BE2C (cell line): ENCODE results near the gene AGPAT4.

Source experiments
- DNase-seq: peaks from one replicate; pipeline ENCODE4 v3.0.0-alpha.2; 2020
- H3K27me3 ChIP-seq: fragments of 250-450 bp; sonication (Bioruptor Pico); 2 replicates; pipeline ENCODE4 v1.5.1; 2020; ENCODE audit warnings: mild to moderate bottlenecking
- H3K36me3 ChIP-seq: fragments of 250-450 bp; sonication (Bioruptor Pico); 2 replicates; pipeline ENCODE4 v1.5.1; 2020; ENCODE audit warnings: mild to moderate bottlenecking
- H3K4me1 ChIP-seq: fragments of 250-450 bp; sonication (Bioruptor Pico); 2 replicates; pipeline ENCODE4 v1.5.1; 2020
- H3K4me3 ChIP-seq: 2 replicates; pipeline ENCODE4 v1.5.1; 2011; ENCODE audit warnings: low read depth, low read length
- H3K9me3 ChIP-seq: fragments of 250-450 bp; sonication (Bioruptor Pico); 2 replicates; pipeline ENCODE4 v1.5.1; 2020
- CTCF ChIP-seq: IDR thresholded peaks from 2 replicates; pipeline ENCODE4 v1.5.1; 2012; ENCODE audit warnings: mild to moderate bottlenecking, low read depth, low read length

AGPAT4 gene

GRCh38 chr6:161223646-161224045 is 50.2 kb downstream of the AGPAT4 start:
- Histone ChIP-seq H3K27me3 (no peaks in the 10 kb centered on the region), H3K36me3 (no peaks in the 10 kb centered on the region), H3K4me3 (no peak overlapping the region), H3K4me1 (no peaks in the 10 kb centered on the region), H3K9me3 (no peaks in the 10 kb centered on the region; the same call in 1 of the 2 replicates)
- no peak for DNase-seq
- no peak for TF ChIP-seq CTCF

- H3K9me3 ChIP-seq: no peaks in the 10 kb centered on the region; the same call in 1 of the 2 replicates
- no peaks in the 10 kb centered on the region for H3K36me3 ChIP-seq
- no peaks in the 10 kb centered on the region for H3K4me1 ChIP-seq
- H3K27me3 ChIP-seq: no peaks in the 10 kb centered on the region
- TF ChIP-seq CTCF: no peak
- H3K4me3 ChIP-seq: no peak overlapping the region
- no peak for DNase-seq
These were observed 51.1 kb downstream of the AGPAT4 start for GRCh38 chr6:161222706-161223234.

DNA sequence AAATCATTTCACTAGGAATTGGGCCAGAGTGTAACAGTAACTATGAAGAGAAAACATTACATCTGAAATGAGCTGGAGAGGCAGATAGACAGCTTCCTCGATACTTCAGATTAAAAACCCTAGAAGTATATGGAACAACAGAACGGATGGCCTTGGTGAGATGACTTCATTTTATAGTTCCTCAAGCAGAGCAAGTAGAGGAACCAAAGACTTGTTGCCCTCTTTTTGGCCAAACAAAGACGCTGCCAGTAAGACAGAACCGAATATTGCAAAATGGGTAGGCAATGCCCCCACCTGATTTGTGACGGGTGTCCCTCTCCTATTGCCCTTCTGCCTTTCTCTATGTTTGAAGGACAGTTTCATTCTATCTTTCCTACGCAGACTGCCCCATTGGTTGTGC is 53.5 kb downstream of the AGPAT4 start:
- H3K4me3 ChIP-seq: no peak overlapping the region
- H3K4me1 ChIP-seq: no peaks in the 10 kb centered on the region
- H3K36me3 ChIP-seq: no peaks in the 10 kb centered on the region
- DNase-seq: no peak
- no peak for TF ChIP-seq CTCF
- no peaks in the 10 kb centered on the region; the same call in 1 of the 2 replicates for H3K9me3 ChIP-seq
- no peaks in the 10 kb centered on the region for H3K27me3 ChIP-seq

DNA sequence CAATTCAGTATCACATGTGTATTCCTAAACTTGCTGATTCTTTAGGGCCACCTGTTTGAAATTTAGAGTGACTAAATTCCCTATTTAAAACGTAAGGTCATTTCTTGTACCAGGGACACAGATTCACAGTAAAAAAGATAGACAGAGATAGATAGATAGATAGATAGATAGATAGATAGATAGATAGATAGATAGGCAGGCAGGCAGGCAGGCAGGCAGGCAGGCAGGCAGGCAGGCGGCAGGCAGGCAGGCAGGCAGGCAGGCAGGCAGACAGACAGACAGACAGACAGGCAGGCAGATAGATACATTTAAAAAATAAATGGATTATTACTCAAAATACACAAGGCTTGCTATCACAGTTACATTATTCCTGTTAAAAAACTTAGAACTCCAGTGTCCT is 54.2 kb downstream of the AGPAT4 start:
- H3K27me3 ChIP-seq: no peaks in the 10 kb centered on the region
- no peaks in the 10 kb centered on the region for H3K4me1 ChIP-seq
- no peaks in the 10 kb centered on the region for H3K36me3 ChIP-seq
- H3K4me3 ChIP-seq: no peak overlapping the region
- H3K9me3 ChIP-seq: no peaks in the 10 kb centered on the region; the same call in 1 of the 2 replicates
- no peak for DNase-seq
- TF ChIP-seq CTCF: no peak

GRCh38 chr6:161218222-161218621 is 55.6 kb downstream of the AGPAT4 start:
- no peaks in the 10 kb centered on the region for H3K36me3 ChIP-seq
- no peak; the same call in 1 of the 2 replicates for TF ChIP-seq CTCF
- no peak overlapping the region for H3K4me3 ChIP-seq
- H3K27me3 ChIP-seq: no peaks in the 10 kb centered on the region
- H3K4me1 ChIP-seq: no peaks in the 10 kb centered on the region
- H3K9me3 ChIP-seq: no peaks in the 10 kb centered on the region; the same call in 1 of the 2 replicates
- DNase-seq: no peak

DNA sequence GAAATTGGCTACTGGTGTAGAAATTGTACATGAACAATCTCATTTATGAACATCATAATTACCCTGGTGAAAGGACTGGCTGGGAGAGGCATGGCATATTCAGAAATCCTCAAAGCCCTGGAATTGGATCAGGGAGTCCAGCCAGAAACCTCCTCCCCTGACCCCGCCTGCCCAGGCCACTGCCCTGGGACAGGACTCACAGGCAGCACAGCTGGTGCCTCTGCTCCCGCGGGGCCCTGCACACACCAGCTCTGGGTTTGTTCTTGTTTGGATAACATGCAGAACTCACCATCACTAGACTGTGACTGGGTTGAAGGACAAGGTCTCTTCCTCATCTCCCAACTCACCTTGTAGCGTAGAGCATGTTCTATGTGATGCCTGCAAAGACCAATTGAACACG is 56.2 kb downstream of the AGPAT4 start:
- no peaks in the 10 kb centered on the region for H3K4me1 ChIP-seq
- no peak overlapping the region for H3K4me3 ChIP-seq
- no peaks in the 10 kb centered on the region for H3K27me3 ChIP-seq
- no peak for TF ChIP-seq CTCF
- no peaks in the 10 kb centered on the region; the same call in 1 of the 2 replicates for H3K9me3 ChIP-seq
- no peaks in the 10 kb centered on the region for H3K36me3 ChIP-seq
- no peak for DNase-seq
